ENCODE results near the gene SPATS2L.

Gene SPATS2L

DNA sequence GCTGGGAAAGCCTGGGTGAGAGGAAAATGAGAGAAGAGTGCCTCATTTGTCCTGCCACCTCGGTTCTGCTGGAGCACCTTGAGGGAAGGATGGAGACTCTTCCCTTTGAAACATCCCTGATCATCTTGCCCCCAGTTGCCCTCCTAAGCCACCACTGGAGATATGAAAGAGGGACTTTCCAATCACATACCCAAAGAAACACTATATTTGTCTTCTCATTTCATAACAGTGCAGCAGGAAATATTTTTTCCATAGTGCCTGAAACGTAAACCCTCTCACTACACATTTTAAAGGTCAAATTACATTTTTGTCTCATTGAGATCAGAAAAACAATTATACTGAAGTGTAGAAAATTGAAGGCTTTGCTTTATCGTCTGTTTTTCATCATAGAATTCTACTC lies 140.1 kb downstream of the SPATS2L start:
- H3K4me3 ChIP-seq (ENCODE audit: low read depth, low read length) = no peak overlapping the region
- DNase-seq (ENCODE audit: low read depth) = no peak
- TF ChIP-seq, protein P1, sequence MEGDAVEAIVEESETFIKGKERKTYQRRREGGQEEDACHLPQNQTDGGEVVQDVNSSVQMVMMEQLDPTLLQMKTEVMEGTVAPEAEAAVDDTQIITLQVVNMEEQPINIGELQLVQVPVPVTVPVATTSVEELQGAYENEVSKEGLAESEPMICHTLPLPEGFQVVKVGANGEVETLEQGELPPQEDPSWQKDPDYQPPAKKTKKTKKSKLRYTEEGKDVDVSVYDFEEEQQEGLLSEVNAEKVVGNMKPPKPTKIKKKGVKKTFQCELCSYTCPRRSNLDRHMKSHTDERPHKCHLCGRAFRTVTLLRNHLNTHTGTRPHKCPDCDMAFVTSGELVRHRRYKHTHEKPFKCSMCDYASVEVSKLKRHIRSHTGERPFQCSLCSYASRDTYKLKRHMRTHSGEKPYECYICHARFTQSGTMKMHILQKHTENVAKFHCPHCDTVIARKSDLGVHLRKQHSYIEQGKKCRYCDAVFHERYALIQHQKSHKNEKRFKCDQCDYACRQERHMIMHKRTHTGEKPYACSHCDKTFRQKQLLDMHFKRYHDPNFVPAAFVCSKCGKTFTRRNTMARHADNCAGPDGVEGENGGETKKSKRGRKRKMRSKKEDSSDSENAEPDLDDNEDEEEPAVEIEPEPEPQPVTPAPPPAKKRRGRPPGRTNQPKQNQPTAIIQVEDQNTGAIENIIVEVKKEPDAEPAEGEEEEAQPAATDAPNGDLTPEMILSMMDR (IDR thresholded peaks at IDR 0.05; ENCODE audit: low read depth, low read length) = no peak
- TF ChIP-seq, protein P2, sequence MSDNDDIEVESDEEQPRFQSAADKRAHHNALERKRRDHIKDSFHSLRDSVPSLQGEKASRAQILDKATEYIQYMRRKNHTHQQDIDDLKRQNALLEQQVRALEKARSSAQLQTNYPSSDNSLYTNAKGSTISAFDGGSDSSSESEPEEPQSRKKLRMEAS (IDR thresholded peaks at IDR 0.05; ENCODE audit: low read depth, low read length) = no peak
- TF ChIP-seq POLR2A (IDR thresholded peaks at IDR 0.05; ENCODE audit: extremely low read depth, insufficient read length) = no peak
- no peak for TF ChIP-seq MYC (IDR thresholded peaks at IDR 0.05; ENCODE audit: low read depth, low read length)

DNA sequence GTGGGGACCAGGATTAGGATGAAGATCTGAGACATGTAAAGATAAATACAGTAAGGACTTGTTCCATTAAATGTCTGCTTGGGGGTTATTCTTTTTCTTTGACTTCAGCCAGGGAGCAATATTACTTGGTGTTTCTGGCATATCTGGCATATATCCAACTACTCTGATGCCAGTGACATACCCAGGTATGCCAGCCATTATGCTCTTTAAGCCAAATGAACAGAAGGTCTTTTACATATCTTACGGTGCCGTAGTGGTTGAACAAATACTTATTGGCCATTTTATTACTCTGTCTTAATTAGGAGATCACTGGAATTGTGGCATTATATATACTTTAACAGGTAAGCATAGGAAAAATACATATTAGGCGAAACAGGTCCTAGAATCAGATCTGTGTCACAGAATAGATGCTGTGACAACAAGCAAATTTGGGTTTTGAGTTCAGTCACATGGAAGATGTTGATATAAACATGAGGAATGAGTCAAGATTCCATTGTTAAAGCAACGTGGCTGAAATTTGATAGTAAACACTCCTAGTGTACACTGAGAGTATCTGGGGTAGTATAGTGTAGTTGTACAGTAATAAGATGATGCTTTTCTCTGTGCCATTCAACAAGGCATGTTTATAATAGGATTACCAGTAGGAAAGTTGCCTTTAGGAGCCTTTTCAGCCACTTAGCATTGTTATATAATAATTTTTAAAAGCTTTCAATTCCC lies 140.8 kb downstream of the SPATS2L start:
- TF ChIP-seq, protein P2 (IDR thresholded peaks at IDR 0.05; ENCODE audit: low read depth, low read length) = no peak
- TF ChIP-seq MYC (IDR thresholded peaks at IDR 0.05; ENCODE audit: low read depth, low read length) = no peak
- TF ChIP-seq, protein P1 (IDR thresholded peaks at IDR 0.05; ENCODE audit: low read depth, low read length) = no peak
- TF ChIP-seq POLR2A (IDR thresholded peaks at IDR 0.05; ENCODE audit: extremely low read depth, insufficient read length) = no peak
- DNase-seq (ENCODE audit: low read depth) = no peak
- H3K4me3 ChIP-seq (ENCODE audit: low read depth, low read length) = no peak overlapping the region

DNA sequence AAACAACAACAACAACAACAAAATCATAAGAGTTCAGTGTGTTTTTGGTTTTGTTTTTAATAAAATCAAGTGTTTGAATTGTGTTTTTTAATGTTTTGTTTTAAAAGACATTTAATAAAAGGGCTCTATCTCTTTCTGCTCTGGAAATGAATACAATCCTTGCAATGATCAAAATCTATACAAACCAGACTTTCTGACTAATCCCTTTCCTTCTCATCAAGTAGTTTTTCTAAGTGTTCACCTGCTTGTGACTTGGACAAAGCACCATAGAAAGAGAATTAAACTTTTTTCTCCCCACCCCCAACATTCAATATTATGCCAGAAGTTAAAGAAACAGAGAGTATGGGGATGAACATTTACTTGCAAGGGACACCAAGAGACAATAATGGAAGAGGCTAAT lies 142.0 kb downstream of the SPATS2L start:
- DNase-seq (ENCODE audit: low read depth) = no peak
- H3K4me3 ChIP-seq (ENCODE audit: low read depth, low read length) = no peak overlapping the region

GRCh38 chr2:200449149-200449548 lies 142.7 kb downstream of the SPATS2L start:
- no peak for DNase-seq (ENCODE audit: low read depth)
- no peak for TF ChIP-seq MYC (IDR thresholded peaks at IDR 0.05; ENCODE audit: low read depth, low read length)
- TF ChIP-seq, protein P2 (IDR thresholded peaks at IDR 0.05; ENCODE audit: low read depth, low read length) = no peak
- TF ChIP-seq POLR2A (IDR thresholded peaks at IDR 0.05; ENCODE audit: extremely low read depth, insufficient read length) = no peak
- TF ChIP-seq, protein P1 (IDR thresholded peaks at IDR 0.05; ENCODE audit: low read depth, low read length) = no peak
- H3K4me3 ChIP-seq (ENCODE audit: low read depth, low read length) = no peak overlapping the region

More for the DNA sequence above, 142.0 kb downstream of the SPATS2L start:
- TF ChIP-seq, protein P1 (IDR thresholded peaks at IDR 0.05; ENCODE audit: low read depth, low read length) = no peak
- TF ChIP-seq, protein P2 (IDR thresholded peaks at IDR 0.05; ENCODE audit: low read depth, low read length) = no peak
- TF ChIP-seq MYC (IDR thresholded peaks at IDR 0.05; ENCODE audit: low read depth, low read length) = no peak
- no peak for TF ChIP-seq POLR2A (IDR thresholded peaks at IDR 0.05; ENCODE audit: extremely low read depth, insufficient read length)

- TF ChIP-seq POLR2A (IDR thresholded peaks at IDR 0.05; ENCODE audit: extremely low read depth, insufficient read length) (no peak), MYC (IDR thresholded peaks at IDR 0.05; ENCODE audit: low read depth, low read length) (no peak)
- TF ChIP-seq, protein P2 (IDR thresholded peaks at IDR 0.05; ENCODE audit: low read depth, low read length) = no peak
- TF ChIP-seq, protein P1 (IDR thresholded peaks at IDR 0.05; ENCODE audit: low read depth, low read length) = no peak
- peak; percentile 15 for DNase-seq (ENCODE audit: low read depth)
Observed at GRCh38 chr2:200450288-200450687, 143.8 kb downstream of the SPATS2L start.

More at GRCh38 chr2:200450288-200450687, 143.8 kb downstream of the SPATS2L start:
- no peak overlapping the region for H3K4me3 ChIP-seq (ENCODE audit: low read depth, low read length)
